Neutrophil (primary cell): ENCODE measurements around the gene GP1BB.

Source experiments
- H3K27ac ChIP-seq: fragments of 200-600 bp; sonication (generic); 2 replicates; pipeline ENCODE4 v1.5.1; 2016; ENCODE audit warnings: mild to moderate bottlenecking, moderate library complexity
- H3K27me3 ChIP-seq: fragments of 200-600 bp; sonication (generic); 2 replicates; pipeline ENCODE4 v1.6.0; 2016; ENCODE audit warnings: mild to moderate bottlenecking
- H3K36me3 ChIP-seq: fragments of 200-600 bp; sonication (generic); 2 replicates; pipeline ENCODE4 v1.5.1; 2017
- H3K4me1 ChIP-seq, 2 experiments: fragments of 200-600 bp in 1 of 2; sonication (generic) in 1 of 2; 1 replicate in 1 of 2; 2 replicates in 1 of 2; pipeline versions ENCODE4 v1.5.1 to v1.6.1; 2013 to 2016; ENCODE audit warnings: low read depth in 1 of 2, low read length in 1 of 2, mild to moderate bottlenecking in 1 of 2, moderate library complexity in 1 of 2; ENCODE audit not compliant: control insufficient read depth in 1 of 2, insufficient read depth in 1 of 2
- H3K4me3 ChIP-seq, 2 experiments: fragments of 200-600 bp in 1 of 2; sonication (generic) in 1 of 2; 1 replicate in 1 of 2; 2 replicates in 1 of 2; pipeline ENCODE4 v1.5.1; 2013 to 2016; ENCODE audit warnings: low read depth in 1 of 2, low read length in 1 of 2, mild to moderate bottlenecking in 1 of 2, moderate library complexity in 1 of 2
- H3K9me3 ChIP-seq: fragments of 200-600 bp; sonication (generic); 2 replicates; pipeline ENCODE4 v1.5.1; 2016
- CTCF ChIP-seq: fragments of 200-600 bp; sonication (generic); IDR thresholded peaks from 2 replicates; pipeline ENCODE4 v1.5.1; 2016; ENCODE audit warnings: antibody characterized with exemption

Gene GP1BB

GRCh38 chr22:19734837-19735382, 11.6 kb downstream of the GP1BB start:
- Histone ChIP-seq H3K4me1 (peaks cover 6 to 9% of the 10 kb centered on the region in 2 experiments), H3K36me3 (no peaks in the 10 kb centered on the region), H3K27me3 (peaks cover 46% of the 10 kb centered on the region), H3K4me3 (no peak overlapping the region), H3K27ac (no peak overlapping the region), H3K9me3 (no peaks in the 10 kb centered on the region)
- TF ChIP-seq CTCF, result no peak

DNA sequence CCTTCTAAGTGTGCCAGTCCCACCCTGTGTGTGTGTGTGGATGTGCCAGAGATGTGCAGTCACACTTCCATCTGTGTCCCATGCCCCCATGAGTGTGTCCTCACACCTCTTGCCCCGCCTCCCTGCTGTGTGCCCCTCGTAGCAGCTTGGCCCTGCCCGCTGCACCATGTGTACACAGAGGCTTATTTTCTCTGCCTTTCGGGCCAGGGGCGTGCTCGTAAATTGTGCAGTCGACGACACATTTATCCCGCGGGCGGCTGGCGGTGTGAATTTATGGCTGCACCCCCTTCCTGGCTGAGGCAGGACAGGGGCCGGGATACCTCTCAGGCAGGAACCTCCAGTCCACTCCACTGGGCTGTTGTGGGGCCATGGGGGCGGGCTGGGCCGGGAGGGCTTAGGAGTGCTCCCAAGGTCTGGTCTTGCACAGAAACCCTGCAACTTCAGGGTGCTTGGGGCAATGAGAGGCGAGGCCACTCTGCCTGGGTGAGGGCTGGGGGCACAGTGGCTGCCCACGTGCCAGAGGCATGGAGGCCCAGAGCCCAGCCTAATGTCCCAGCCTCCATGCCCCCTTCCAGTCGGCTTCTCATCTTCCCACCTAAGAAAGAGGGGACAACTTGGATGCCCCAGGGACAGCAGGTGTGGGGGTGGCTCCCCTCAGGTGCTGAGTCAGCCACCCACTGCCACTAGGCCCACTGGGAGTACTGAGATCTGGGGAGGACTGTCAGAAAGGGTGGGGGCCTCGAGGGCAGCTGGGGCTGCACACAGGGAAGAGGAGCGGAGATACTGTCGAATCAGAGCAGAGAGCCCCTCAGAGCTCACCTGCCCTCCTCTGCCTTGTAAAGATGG, 12.5 kb downstream of the GP1BB start:
- Histone ChIP-seq H3K36me3 (no peaks in the 10 kb centered on the region), H3K27ac (no peak overlapping the region), H3K9me3 (no peaks in the 10 kb centered on the region), H3K4me3 (no peak overlapping the region), H3K4me1 (peaks cover 3% of the 10 kb centered on the region in 2 experiments), H3K27me3 (peaks cover 36% of the 10 kb centered on the region)
- no peak for TF ChIP-seq CTCF

DNA sequence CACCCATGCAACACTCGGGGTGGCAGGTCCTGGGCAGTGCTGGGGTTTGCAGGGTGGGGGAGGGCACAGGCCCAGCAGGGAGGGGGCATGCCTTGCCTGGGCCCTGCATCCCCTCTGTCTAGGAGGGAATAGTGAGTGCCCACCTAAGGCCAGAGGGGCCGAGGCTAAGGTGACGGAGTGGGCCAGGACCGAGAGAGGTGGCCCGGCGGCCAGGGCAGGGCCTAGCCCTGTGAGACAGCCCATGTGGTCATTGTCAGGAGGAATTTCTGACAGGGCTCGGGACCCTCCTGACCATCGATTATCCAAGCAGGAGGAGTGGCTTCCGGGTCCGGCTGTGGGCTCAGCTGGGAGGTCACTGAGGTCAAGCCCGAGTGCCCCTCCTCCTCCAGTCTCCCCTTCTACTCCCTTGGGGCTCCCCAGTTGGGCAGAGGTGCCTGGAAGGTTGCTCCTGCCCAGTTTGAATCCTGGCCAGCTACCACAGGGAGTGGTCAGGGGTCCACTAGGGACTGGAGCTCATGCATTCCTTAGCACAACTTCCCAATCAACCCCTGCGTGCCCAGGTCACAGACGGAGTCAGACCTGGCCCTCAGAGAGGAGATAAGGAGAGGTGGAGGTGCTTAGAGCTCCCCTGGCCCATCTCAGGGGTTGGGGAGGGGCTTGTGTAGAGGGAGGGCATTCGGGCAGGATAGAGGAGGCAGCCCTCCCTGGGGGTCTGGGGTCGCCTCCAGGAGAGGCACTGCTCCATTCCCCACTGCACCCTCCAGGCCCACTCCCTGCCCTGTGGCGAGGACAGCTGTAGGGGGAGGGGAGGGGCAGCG, 14.7 kb downstream of the GP1BB start:
- Histone ChIP-seq H3K4me1 (no peaks in the 10 kb centered on the region), H3K27me3 (peaks cover 15% of the 10 kb centered on the region)
- TF ChIP-seq CTCF, result no peak

GRCh38 chr22:19738664-19739447, 15.5 kb downstream of the GP1BB start:
- no peak for TF ChIP-seq CTCF
- Histone ChIP-seq H3K4me1 (no peaks in the 10 kb centered on the region), H3K27ac (no peak overlapping the region), H3K36me3 (no peaks in the 10 kb centered on the region), H3K27me3 (peaks cover 7% of the 10 kb centered on the region), H3K9me3 (no peaks in the 10 kb centered on the region), H3K4me3 (no peak overlapping the region)

More for the DNA sequence above, 14.7 kb downstream of the GP1BB start:
- Histone ChIP-seq H3K4me3 (no peak overlapping the region), H3K9me3 (no peaks in the 10 kb centered on the region), H3K27ac (no peak overlapping the region), H3K36me3 (no peaks in the 10 kb centered on the region)

DNA sequence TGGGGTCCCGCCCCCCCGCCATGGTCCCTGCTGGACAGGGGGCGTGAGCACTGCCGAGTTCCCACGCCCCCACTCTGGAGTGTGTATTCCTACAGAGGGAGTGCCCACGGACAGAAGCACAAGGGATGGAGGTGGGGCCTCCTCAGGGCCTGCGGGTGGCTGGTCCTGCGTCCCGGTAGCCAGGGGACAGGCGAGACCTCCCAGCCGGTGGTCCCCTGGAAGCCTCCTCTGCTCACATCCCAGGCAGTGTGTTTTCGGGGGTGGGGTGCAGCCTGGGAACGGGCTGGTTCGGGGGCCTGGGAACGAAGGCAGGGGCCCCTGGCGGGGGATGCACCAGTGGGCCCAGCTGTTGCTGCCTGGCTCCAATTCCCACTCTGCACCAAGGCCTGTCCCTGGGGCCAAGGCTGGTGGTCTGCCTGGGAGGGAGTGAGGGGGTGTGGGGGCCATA, 16.1 kb downstream of the GP1BB start:
- Histone ChIP-seq H3K27ac (no peak overlapping the region), H3K36me3 (no peaks in the 10 kb centered on the region), H3K4me3 (no peak overlapping the region), H3K27me3 (peaks cover 1% of the 10 kb centered on the region), H3K4me1 (no peaks in the 10 kb centered on the region), H3K9me3 (no peaks in the 10 kb centered on the region)
- TF ChIP-seq CTCF, result no peak
